Breast epithelium (tissue), 3 donors: ENCODE data around the gene KLHL26.

Source experiments
- CTCF ChIP-seq, 3 donors: fragments of 450-650 bp; IDR thresholded peaks; one replicate each; pipeline ENCODE4 v1.5.1; 2016 to 2017; ENCODE audit warnings: antibody characterized with exemption in 3 of 3, mild to moderate bottlenecking in 3 of 3, moderate library complexity in 3 of 3
- POLR2AphosphoS5 ChIP-seq, 3 donors: sonication (generic); formaldehyde crosslinking; IDR thresholded peaks; one replicate each; pipeline ENCODE4 v1.6.1; 2017; ENCODE audit warnings: antibody characterized with exemption in 3 of 3

- TF ChIP-seq POLR2AphosphoS5 (IDR thresholded peaks at IDR 0.05) (no peak), CTCF (IDR thresholded peaks at IDR 0.05) (no peak)
These were observed 59.2 kb downstream of the KLHL26 start for GRCh38 chr19:18696023-18696422.
